ENCODE measurements around the gene PARD3B. TPM values are rescaled to one million over a fixed set of nuclear protein-coding genes. Genes with fewer than 3 reads are reported as not detected.

Gene PARD3B
- total RNA-seq, 1 experiment from 2014 or later, result 2.0 TPM

DNA sequence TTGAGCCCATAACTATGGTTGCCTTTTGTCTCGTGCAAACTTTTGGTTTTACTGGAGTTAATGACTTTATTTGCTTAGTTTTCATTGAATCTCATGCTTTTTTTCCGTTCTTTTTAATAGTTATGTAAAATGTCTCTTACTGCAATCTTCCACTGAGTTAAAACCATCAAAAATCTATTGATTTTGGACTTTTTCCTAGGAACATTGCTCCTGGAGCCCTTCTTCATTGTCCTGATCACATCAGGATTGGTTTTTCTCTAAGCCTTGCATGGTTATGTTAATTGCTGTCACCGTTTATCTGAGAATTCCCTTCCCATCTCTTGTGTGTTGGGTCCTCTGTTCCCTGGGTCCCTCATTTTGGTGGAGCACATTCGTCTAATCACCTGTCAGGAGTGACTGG lies 125.5 kb downstream of the PARD3B start:
- no peak overlapping the region for H3K4me3 ChIP-seq (replicated peaks in 1 of 2; ENCODE audit: low read depth in 1 of 2, low read length in 2 of 2)
- H3K4me1 ChIP-seq (ENCODE audit: control insufficient read depth in 1 of 2, insufficient read depth in 2 of 2, low read length in 2 of 2), result no peaks in the 10 kb centered on the region
- H3K4me2 ChIP-seq (ENCODE audit: low read length), result no peak overlapping the region
- H3K36me3 ChIP-seq (ENCODE audit: control insufficient read depth in 1 of 2, insufficient read depth in 2 of 2, low read length in 2 of 2), result no peaks in the 10 kb centered on the region
- H3K79me2 ChIP-seq (ENCODE audit: insufficient read depth, low read length), result no peaks in the 10 kb centered on the region
- CTCF ChIA-PET, result no interaction called here
- H2AFZ ChIP-seq (ENCODE audit: low read depth, low read length, poor library complexity, severe bottlenecking), result no peak overlapping the region
- no peaks in the 10 kb centered on the region for H4K20me1 ChIP-seq (ENCODE audit: insufficient read depth)
- H3K27me3 ChIP-seq (ENCODE audit: insufficient read depth, low read length), result no peaks in the 10 kb centered on the region
- ATAC-seq, result no peak
- DNase-seq (ENCODE audit: low read depth, low spot score), result no peak
- no peak overlapping the region for H3K9ac ChIP-seq (ENCODE audit: low read length)
- H3K27ac ChIP-seq (ENCODE audit: low read depth, low read length), result no peak overlapping the region
- no peaks in the 10 kb centered on the region for H3K9me2 ChIP-seq (ENCODE audit: insufficient read depth)
- no TSS peak for BruUV-seq (replicated peaks)
- TF ChIP-seq EZH2 (IDR thresholded peaks at IDR 0.05) (no peak), RAD21 (IDR thresholded peaks at IDR 0.05; ENCODE audit: low read depth) (no peak), CEBPB (IDR thresholded peaks at IDR 0.05; ENCODE audit: low read depth) (no peak), FOSL1 (IDR thresholded peaks at IDR 0.05; ENCODE audit: low read depth) (no peak), ZFX (IDR thresholded peaks at IDR 0.05) (no peak), ZNF274 (IDR thresholded peaks at IDR 0.05; ENCODE audit: low read depth, low read length) (no peak), CBX3 (IDR thresholded peaks at IDR 0.05; ENCODE audit: low read depth) (no peak), JUND (IDR thresholded peaks at IDR 0.05) (no peak), POLR2AphosphoS5 (IDR thresholded peaks at IDR 0.05; ENCODE audit: low read depth, low read length) (no peak), SRF (IDR thresholded peaks at IDR 0.05; ENCODE audit: low read depth) (no peak), EGR1 (IDR thresholded peaks at IDR 0.05; ENCODE audit: low read depth) (no peak)
- POLR2A ChIA-PET, result no interaction called here
- H3K9me3 ChIP-seq (ENCODE audit: control insufficient read depth in 1 of 2, insufficient read depth in 1 of 2, low read depth in 1 of 2, low read length in 2 of 2), result no peaks in the 10 kb centered on the region
- RAD21 ChIA-PET (ENCODE audit: low non-redundant PET in 1 of 2, low total read pairs in 2 of 2, uncharacterized antibody in 2 of 2, unreplicated experiment in 2 of 2), result no interaction called here
- intact Hi-C loops (cut with micrococcal nuclease), result no loop called here

DNA sequence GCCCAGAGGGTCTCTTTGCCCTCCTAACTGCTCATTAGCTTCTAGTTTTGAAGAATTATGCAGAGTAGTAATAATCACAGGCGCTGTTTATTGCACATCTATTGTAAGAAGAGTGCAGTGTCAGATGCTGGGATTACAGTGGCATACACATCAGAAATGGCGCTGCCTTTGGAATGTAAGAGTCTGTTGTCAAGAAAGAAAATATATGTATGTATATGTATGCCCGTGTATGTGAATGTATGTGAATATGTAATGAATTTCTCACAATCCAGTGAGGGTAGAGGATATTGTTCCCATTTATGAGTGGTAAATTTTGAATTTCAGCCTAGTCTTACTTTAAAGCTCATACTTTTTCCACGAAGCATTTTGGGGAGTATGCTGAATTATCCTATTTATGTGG lies 127.5 kb downstream of the PARD3B start:
- H4K20me1 ChIP-seq (ENCODE audit: insufficient read depth), result no peaks in the 10 kb centered on the region
- ChIA-PET RAD21 (ENCODE audit: low non-redundant PET in 1 of 2, low total read pairs in 2 of 2, uncharacterized antibody in 2 of 2, unreplicated experiment in 2 of 2) (no interaction called here), POLR2A (no interaction called here), CTCF (no interaction called here)
- no peak overlapping the region for H3K4me3 ChIP-seq (replicated peaks in 1 of 2; ENCODE audit: low read depth in 1 of 2, low read length in 2 of 2)
- no peaks in the 10 kb centered on the region for H3K79me2 ChIP-seq (ENCODE audit: insufficient read depth, low read length)
- no peak overlapping the region for H3K9ac ChIP-seq (ENCODE audit: low read length)
- DNase-seq (ENCODE audit: low read depth, low spot score) (no peak), ATAC-seq (no peak)
- no peaks in the 10 kb centered on the region for H3K27me3 ChIP-seq (ENCODE audit: insufficient read depth, low read length)
- no peaks in the 10 kb centered on the region for H3K9me2 ChIP-seq (ENCODE audit: insufficient read depth)
- H3K4me2 ChIP-seq (ENCODE audit: low read length), result no peak overlapping the region
- H3K4me1 ChIP-seq (ENCODE audit: control insufficient read depth in 1 of 2, insufficient read depth in 2 of 2, low read length in 2 of 2), result no peaks in the 10 kb centered on the region
- H3K9me3 ChIP-seq (ENCODE audit: control insufficient read depth in 1 of 2, insufficient read depth in 1 of 2, low read depth in 1 of 2, low read length in 2 of 2), result no peaks in the 10 kb centered on the region
- BruUV-seq (replicated peaks), result no TSS peak
- TF ChIP-seq, protein P1, sequence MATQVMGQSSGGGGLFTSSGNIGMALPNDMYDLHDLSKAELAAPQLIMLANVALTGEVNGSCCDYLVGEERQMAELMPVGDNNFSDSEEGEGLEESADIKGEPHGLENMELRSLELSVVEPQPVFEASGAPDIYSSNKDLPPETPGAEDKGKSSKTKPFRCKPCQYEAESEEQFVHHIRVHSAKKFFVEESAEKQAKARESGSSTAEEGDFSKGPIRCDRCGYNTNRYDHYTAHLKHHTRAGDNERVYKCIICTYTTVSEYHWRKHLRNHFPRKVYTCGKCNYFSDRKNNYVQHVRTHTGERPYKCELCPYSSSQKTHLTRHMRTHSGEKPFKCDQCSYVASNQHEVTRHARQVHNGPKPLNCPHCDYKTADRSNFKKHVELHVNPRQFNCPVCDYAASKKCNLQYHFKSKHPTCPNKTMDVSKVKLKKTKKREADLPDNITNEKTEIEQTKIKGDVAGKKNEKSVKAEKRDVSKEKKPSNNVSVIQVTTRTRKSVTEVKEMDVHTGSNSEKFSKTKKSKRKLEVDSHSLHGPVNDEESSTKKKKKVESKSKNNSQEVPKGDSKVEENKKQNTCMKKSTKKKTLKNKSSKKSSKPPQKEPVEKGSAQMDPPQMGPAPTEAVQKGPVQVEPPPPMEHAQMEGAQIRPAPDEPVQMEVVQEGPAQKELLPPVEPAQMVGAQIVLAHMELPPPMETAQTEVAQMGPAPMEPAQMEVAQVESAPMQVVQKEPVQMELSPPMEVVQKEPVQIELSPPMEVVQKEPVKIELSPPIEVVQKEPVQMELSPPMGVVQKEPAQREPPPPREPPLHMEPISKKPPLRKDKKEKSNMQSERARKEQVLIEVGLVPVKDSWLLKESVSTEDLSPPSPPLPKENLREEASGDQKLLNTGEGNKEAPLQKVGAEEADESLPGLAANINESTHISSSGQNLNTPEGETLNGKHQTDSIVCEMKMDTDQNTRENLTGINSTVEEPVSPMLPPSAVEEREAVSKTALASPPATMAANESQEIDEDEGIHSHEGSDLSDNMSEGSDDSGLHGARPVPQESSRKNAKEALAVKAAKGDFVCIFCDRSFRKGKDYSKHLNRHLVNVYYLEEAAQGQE (IDR thresholded peaks at IDR 0.05; ENCODE audit: low read depth), result no peak
- no peak for TF ChIP-seq POLR2AphosphoS5 (IDR thresholded peaks at IDR 0.05; ENCODE audit: low read depth, low read length)
- TF ChIP-seq FOSL1 (IDR thresholded peaks at IDR 0.05; ENCODE audit: low read depth), result no peak
- no peak for TF ChIP-seq POLR2A (IDR thresholded peaks at IDR 0.05; ENCODE audit: borderline replicate concordance, extremely low read depth, insufficient read depth, insufficient read length)
- TF ChIP-seq, protein P2, sequence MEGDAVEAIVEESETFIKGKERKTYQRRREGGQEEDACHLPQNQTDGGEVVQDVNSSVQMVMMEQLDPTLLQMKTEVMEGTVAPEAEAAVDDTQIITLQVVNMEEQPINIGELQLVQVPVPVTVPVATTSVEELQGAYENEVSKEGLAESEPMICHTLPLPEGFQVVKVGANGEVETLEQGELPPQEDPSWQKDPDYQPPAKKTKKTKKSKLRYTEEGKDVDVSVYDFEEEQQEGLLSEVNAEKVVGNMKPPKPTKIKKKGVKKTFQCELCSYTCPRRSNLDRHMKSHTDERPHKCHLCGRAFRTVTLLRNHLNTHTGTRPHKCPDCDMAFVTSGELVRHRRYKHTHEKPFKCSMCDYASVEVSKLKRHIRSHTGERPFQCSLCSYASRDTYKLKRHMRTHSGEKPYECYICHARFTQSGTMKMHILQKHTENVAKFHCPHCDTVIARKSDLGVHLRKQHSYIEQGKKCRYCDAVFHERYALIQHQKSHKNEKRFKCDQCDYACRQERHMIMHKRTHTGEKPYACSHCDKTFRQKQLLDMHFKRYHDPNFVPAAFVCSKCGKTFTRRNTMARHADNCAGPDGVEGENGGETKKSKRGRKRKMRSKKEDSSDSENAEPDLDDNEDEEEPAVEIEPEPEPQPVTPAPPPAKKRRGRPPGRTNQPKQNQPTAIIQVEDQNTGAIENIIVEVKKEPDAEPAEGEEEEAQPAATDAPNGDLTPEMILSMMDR (IDR thresholded peaks at IDR 0.05 in 2 of 3, conservative IDR thresholded peaks at IDR 0.05 in 1 of 3; ENCODE audit: borderline replicate concordance in 1 of 3, insufficient read depth in 1 of 3, low read depth in 2 of 3, low read length in 2 of 3), result no peak
- no peak for TF ChIP-seq SP1 (IDR thresholded peaks at IDR 0.05; ENCODE audit: low read depth)
- no peak for TF ChIP-seq EGR1 (IDR thresholded peaks at IDR 0.05; ENCODE audit: low read depth)
- TF ChIP-seq ELF1 (IDR thresholded peaks at IDR 0.05; ENCODE audit: borderline replicate concordance, low read depth), result no peak
- intact Hi-C loops (cut with micrococcal nuclease), result no loop called here
- H3K36me3 ChIP-seq (ENCODE audit: control insufficient read depth in 1 of 2, insufficient read depth in 2 of 2, low read length in 2 of 2), result no peaks in the 10 kb centered on the region
- H3K27ac ChIP-seq (ENCODE audit: low read depth, low read length), result no peak overlapping the region
- H2AFZ ChIP-seq (ENCODE audit: low read depth, low read length, poor library complexity, severe bottlenecking), result no peak overlapping the region
